HepG2 (cell line): ENCODE measurements around the gene PDIA4. TPM values are rescaled to one million over a fixed set of nuclear protein-coding genes. Genes with fewer than 3 reads are reported as not detected.

ENCODE experiments used
- ATAC-seq: fragments of 200-7000 bp; cut with Tn5 transposase; 3 replicates; pipeline ENCODE4 v1.9.1; 2020; ENCODE audit warnings: mild to moderate bottlenecking, moderate library complexity
- BruUV-seq: library from RNA; stranded (reverse); fragments of 400-500 nt; replicated peaks from 2 replicates; lab custom pipeline; 2021; lab: Mats Ljungman, UMichigan
- CTCF ChIA-PET: fragments of 300-600 bp; formaldehyde crosslinking; extraction: SDS; loops from one replicate; lab custom pipeline; 2021; ENCODE audit warnings: low total read pairs, inconsistent platforms, low intra/inter-chr PET ratio; lab: Yijun Ruan, JAX
- POLR2A ChIA-PET: fragments of 350-600 bp; sonication (Branson Sonifier 250); formaldehyde crosslinking; loops from one replicate; lab custom pipeline; 2020; ENCODE audit warnings: antibody characterized with exemption, inconsistent platforms; lab: Yijun Ruan, JAX
- DNase-seq: peaks from one replicate; pipeline ENCODE4 v3.0.0-alpha.2; 2015; ENCODE audit warnings: low spot score
- FAIRE-seq: peaks from 3 replicates; lab custom pipeline; 2011; peaks lifted over from hg19 to GRCh38; lab: Jason Lieb, UNC
- H2AFZ ChIP-seq: one replicate; pipeline ENCODE4 v1.6.1; 2011; ENCODE audit warnings: low read length, inconsistent platforms
- H3K27ac ChIP-seq: fragments of 300-600 bp; 3 replicates; pipeline ENCODE4 v1.8.0; 2011; ENCODE audit warnings: mixed run types, mild to moderate bottlenecking, mixed read lengths, low read length, inconsistent platforms; ENCODE audit not compliant: insufficient read depth; ENCODE audit errors: extremely low read length
- H3K27me3 ChIP-seq, 2 experiments: fragments of 200-600 bp in 1 of 2; 2 replicates in 1 of 2; 3 replicates in 1 of 2; pipeline versions ENCODE4 v1.6.0 to v1.8.0; 2011; ENCODE audit warnings: low read length in 2 of 2, mild to moderate bottlenecking in 2 of 2, moderate library complexity in 2 of 2, inconsistent platforms in 1 of 2; ENCODE audit not compliant: insufficient read depth in 2 of 2, control insufficient read depth in 1 of 2
- H3K36me3 ChIP-seq, 2 experiments: fragments of 200-600 bp in 1 of 2; replicated peaks in 1 of 2; 2 replicates in 1 of 2; 3 replicates in 1 of 2; pipeline versions ENCODE4 v1.5.1 to v1.8.0; 2011; ENCODE audit warnings: low read length in 2 of 2, inconsistent platforms in 1 of 2; ENCODE audit not compliant: insufficient read depth in 2 of 2, control insufficient read depth in 1 of 2
- H3K4me1 ChIP-seq: 2 replicates; pipeline ENCODE4 v1.5.1; 2012; ENCODE audit warnings: low read length, inconsistent platforms; ENCODE audit not compliant: insufficient read depth
- H3K4me2 ChIP-seq: 2 replicates; pipeline ENCODE4 v1.6.0; 2011; ENCODE audit warnings: low read depth, low read length, inconsistent platforms
- H3K4me3 ChIP-seq, 3 experiments: fragments of 200-600 bp in 1 of 3; sonication (generic), shearing (Covaris generic) in 1 of 3; replicated peaks in 1 of 3; 2 replicates each; pipeline ENCODE4 v1.5.1; 2011 to 2016; ENCODE audit warnings: low read length in 3 of 3, inconsistent platforms in 2 of 3, low read depth in 2 of 3, mild to moderate bottlenecking in 2 of 3, control low read depth in 1 of 3, mixed read lengths in 1 of 3; ENCODE audit not compliant: insufficient read depth in 1 of 3
- H3K79me2 ChIP-seq: one replicate; pipeline ENCODE4 v1.6.1; 2011; ENCODE audit warnings: low read length, inconsistent platforms; ENCODE audit not compliant: insufficient read depth
- H3K9ac ChIP-seq: 2 replicates; pipeline ENCODE4 v1.6.0; 2011; ENCODE audit warnings: mild to moderate bottlenecking, low read depth, low read length, inconsistent platforms; ENCODE audit not compliant: insufficient read depth
- H3K9me3 ChIP-seq: 2 replicates; pipeline ENCODE4 v1.5.1; 2012; ENCODE audit warnings: mild to moderate bottlenecking, low read length
- H4K20me1 ChIP-seq: 2 replicates; pipeline ENCODE4 v1.6.0; 2011; ENCODE audit warnings: inconsistent platforms, mild to moderate bottlenecking, low read length, moderate library complexity; ENCODE audit not compliant: insufficient read depth
- GATAD2A ChIP-seq: IDR thresholded peaks from 2 replicates; pipeline ENCODE4 v1.6.1; 2016
- HNF4A ChIP-seq: sonication (generic); formaldehyde crosslinking; IDR thresholded peaks from 2 replicates; pipeline ENCODE4 v1.4.0; 2020; ENCODE audit warnings: missing genetic modification reagents
- MEIS2 ChIP-seq: sonication (generic); formaldehyde crosslinking; IDR thresholded peaks from 2 replicates; pipeline ENCODE4 v1.9.0; 2021; ENCODE audit warnings: mild to moderate bottlenecking, missing genetic modification reagents
- ZBTB7A ChIP-seq: sonication (generic); formaldehyde crosslinking; IDR thresholded peaks from 2 replicates; pipeline ENCODE4 v1.8.0; 2022; ENCODE audit warnings: mild to moderate bottlenecking, missing genetic modification reagents
- ZNF20 ChIP-seq: sonication (generic); formaldehyde crosslinking; IDR thresholded peaks from 2 replicates; pipeline ENCODE4 v1.4.0; 2020; ENCODE audit warnings: mild to moderate bottlenecking, moderate library complexity, missing genetic modification reagents
- ZNF547 ChIP-seq: sonication (generic); formaldehyde crosslinking; IDR thresholded peaks from 2 replicates; pipeline ENCODE4 v1.5.1; 2020; ENCODE audit warnings: mild to moderate bottlenecking, missing genetic modification reagents
- ZNF883 ChIP-seq: sonication (generic); formaldehyde crosslinking; IDR thresholded peaks from 2 replicates; pipeline ENCODE4 v1.5.1; 2020; ENCODE audit warnings: mild to moderate bottlenecking, missing genetic modification reagents; ENCODE audit errors: not compliant biosample characterization
- WGBS: methylation state at CpG from one replicate; pipeline ENCODE4 v1.1.6; 2017; ENCODE audit warnings: low lambda C conversion rate; 5-methylcytosine and 5-hydroxymethylcytosine counted together
- in situ Hi-C: cut with HindIII; loops from 2 replicates; pipeline ENCODE4 v1.10.0; 2017; ENCODE audit warnings: low pct_unique_long_range_greater_than_20kb; ENCODE audit not compliant: extremely low pct_ligation_motif_present
- intact Hi-C: fragments of 100-400 bp; cut with micrococcal nuclease; formaldehyde crosslinking; loops from one replicate; pipeline ENCODE4 v1.10.0; 2022; ENCODE audit not compliant: unreplicated experiment
- polyA plus RNA-seq, 8 experiments: library from polyadenylated mRNA; depleted of rRNA in 3 of 8; stranded (reverse) in 7 of 8; unstranded in 1 of 8; fragments of >200 nt; fragmentation: Illumina TruSeq in 4 of 8; extraction: Trizol in 4 of 8; gene quantifications; 2 replicates each; pipeline versions ENCODE4 v1.2.1 to v1.2.3, GENCODE V29; 2011 to 2016; ENCODE audit warnings: low read depth in 4 of 8, missing spikeins in 1 of 8, mixed read lengths in 1 of 8; ENCODE audit not compliant: insufficient read depth in 1 of 8
- total RNA-seq, 5 experiments: library from RNA; depleted of rRNA; stranded (reverse); fragments of >200 nt; fragmentation: Illumina TruSeq; extraction: Trizol; gene quantifications; 2 replicates each; pipeline ENCODE4 v1.2.3, GENCODE V29; 2016; ENCODE audit warnings: low read depth in 1 of 5
- TF ChIP-seq, protein P1 (sequence below): IDR thresholded peaks from 2 replicates; pipeline ENCODE4 v1.6.1; 2012; ENCODE audit warnings: inconsistent platforms
- TF ChIP-seq, protein P2 (sequence below): sonication (generic); formaldehyde crosslinking; IDR thresholded peaks from 2 replicates; pipeline ENCODE4 v1.5.1; 2020; ENCODE audit warnings: mild to moderate bottlenecking, missing genetic modification reagents, moderate library complexity

The PDIA4 gene
- total and polyA plus RNA-seq, 2 of the 13 experiments (the other 11 are each of a cell fraction or from before 2014, with no cell fraction given): 278 to 402 TPM

GRCh38 chr7:148994576-148994975 lies 33.7 kb downstream of the PDIA4 start:
- no peak overlapping the region for H2AFZ ChIP-seq
- POLR2A ChIA-PET: no interaction called here
- no peak for FAIRE-seq

DNA sequence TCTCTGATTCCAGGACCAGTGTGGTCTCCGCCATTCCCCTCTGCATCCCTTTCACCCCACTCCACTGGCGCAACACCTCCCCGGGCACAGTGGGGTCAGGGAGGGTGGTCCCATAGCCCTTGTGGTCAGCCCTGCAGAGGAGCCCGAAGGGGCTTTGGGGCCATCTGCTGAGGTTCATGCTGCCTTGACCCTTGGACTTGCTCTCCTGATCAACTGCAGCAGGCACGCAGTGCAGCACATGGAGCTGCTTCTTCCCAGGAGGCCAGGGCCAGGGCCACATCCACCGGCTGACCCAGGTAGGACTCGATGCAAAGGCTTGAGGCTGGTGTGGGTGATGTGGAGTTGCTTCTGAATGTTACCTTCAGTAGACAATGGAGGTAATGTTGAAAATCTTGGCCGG lies 35.1 kb downstream of the PDIA4 start:
- peak; percentile 49 for ATAC-seq
- H3K79me2 ChIP-seq: no peaks in the 10 kb centered on the region
- BruUV-seq: no TSS peak
- in situ Hi-C loops (no loop called here), intact Hi-C loops (no loop called here)
- no peaks in the 10 kb centered on the region for H4K20me1 ChIP-seq
- CTCF ChIA-PET: no interaction called here
- no peaks in the 10 kb centered on the region for H3K36me3 ChIP-seq
- H3K9me3 ChIP-seq: no peaks in the 10 kb centered on the region
- no peak for FAIRE-seq
- no peak overlapping the region for H3K4me3 ChIP-seq
- peak overlapping the region; percentile 39; the same call in 1 of the 2 replicates for H3K4me2 ChIP-seq
- no peak for DNase-seq
- 47% methylated on average over 5 of the region's 8 CpGs for WGBS
- no peak overlapping the region for H2AFZ ChIP-seq
- H3K27ac ChIP-seq: no peak overlapping the region
- H3K4me1 ChIP-seq: peaks cover 25% of the 10 kb centered on the region
- no peak overlapping the region for H3K9ac ChIP-seq
- H3K27me3 ChIP-seq: no peaks in the 10 kb centered on the region; a peak in 1 of 5 replicates
- POLR2A ChIA-PET: no interaction called here
- 0 out of 2 replicates have a peak, but pooled peaks have one; percentile 13 for TF ChIP-seq GATAD2A (CRISPR knock-in tag)
- no peak for TF ChIP-seq ZNF547
- TF ChIP-seq HNF4A: peak; percentile 73
- no peak for TF ChIP-seq ZNF20 (CRISPR knock-in tag)
- no peak for TF ChIP-seq MEIS2 (CRISPR knock-in tag)
- TF ChIP-seq, protein P1, sequence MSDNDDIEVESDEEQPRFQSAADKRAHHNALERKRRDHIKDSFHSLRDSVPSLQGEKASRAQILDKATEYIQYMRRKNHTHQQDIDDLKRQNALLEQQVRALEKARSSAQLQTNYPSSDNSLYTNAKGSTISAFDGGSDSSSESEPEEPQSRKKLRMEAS: peak; percentile 42; the same call in 1 of the 2 replicates
- TF ChIP-seq ZBTB7A (CRISPR knock-in tag): no peak
- TF ChIP-seq, protein P2, sequence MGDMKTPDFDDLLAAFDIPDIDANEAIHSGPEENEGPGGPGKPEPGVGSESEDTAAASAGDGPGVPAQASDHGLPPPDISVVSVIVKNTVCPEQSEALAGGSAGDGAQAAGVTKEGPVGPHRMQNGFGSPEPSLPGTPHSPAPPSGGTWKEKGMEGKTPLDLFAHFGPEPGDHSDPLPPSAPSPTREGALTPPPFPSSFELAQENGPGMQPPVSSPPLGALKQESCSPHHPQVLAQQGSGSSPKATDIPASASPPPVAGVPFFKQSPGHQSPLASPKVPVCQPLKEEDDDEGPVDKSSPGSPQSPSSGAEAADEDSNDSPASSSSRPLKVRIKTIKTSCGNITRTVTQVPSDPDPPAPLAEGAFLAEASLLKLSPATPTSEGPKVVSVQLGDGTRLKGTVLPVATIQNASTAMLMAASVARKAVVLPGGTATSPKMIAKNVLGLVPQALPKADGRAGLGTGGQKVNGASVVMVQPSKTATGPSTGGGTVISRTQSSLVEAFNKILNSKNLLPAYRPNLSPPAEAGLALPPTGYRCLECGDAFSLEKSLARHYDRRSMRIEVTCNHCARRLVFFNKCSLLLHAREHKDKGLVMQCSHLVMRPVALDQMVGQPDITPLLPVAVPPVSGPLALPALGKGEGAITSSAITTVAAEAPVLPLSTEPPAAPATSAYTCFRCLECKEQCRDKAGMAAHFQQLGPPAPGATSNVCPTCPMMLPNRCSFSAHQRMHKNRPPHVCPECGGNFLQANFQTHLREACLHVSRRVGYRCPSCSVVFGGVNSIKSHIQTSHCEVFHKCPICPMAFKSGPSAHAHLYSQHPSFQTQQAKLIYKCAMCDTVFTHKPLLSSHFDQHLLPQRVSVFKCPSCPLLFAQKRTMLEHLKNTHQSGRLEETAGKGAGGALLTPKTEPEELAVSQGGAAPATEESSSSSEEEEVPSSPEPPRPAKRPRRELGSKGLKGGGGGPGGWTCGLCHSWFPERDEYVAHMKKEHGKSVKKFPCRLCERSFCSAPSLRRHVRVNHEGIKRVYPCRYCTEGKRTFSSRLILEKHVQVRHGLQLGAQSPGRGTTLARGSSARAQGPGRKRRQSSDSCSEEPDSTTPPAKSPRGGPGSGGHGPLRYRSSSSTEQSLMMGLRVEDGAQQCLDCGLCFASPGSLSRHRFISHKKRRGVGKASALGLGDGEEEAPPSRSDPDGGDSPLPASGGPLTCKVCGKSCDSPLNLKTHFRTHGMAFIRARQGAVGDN (CRISPR knock-in tag): peak; percentile 62

More at GRCh38 chr7:148994576-148994975, 33.7 kb downstream of the PDIA4 start:
- 44% methylated on average over 2 of the region's 3 CpGs for WGBS
- DNase-seq (no peak), ATAC-seq (peak; percentile 10)
- Histone ChIP-seq H3K27ac (no peak overlapping the region), H3K4me3 (peak overlapping the region in 1 of 3 experiments; percentile 32; a peak in 1 of 6 replicates), H3K4me2 (peak overlapping the region; percentile 49; the same call in 1 of the 2 replicates), H3K9ac (no peak overlapping the region), H3K4me1 (peaks cover 15% of the 10 kb centered on the region), H3K79me2 (no peaks in the 10 kb centered on the region), H3K36me3 (no peaks in the 10 kb centered on the region), H3K27me3 (no peaks in the 10 kb centered on the region; a peak in 1 of 5 replicates), H4K20me1 (no peaks in the 10 kb centered on the region), H3K9me3 (no peaks in the 10 kb centered on the region)
- no TSS peak for BruUV-seq
- in situ Hi-C loops (no loop called here), intact Hi-C loops (no loop called here)
- CTCF ChIA-PET: no interaction called here
- no peak for TF ChIP-seq ZNF883
